ENCODE measurements around the gene FNDC1. TPM values are rescaled to one million over a fixed set of nuclear protein-coding genes. Genes with fewer than 3 reads are reported as not detected.
A peak's percentile ranks its signal among the peaks of the same experiment; 100 is the strongest.

The FNDC1 gene
- total RNA-seq, 2 donors from 2014 or later, result 0.52 TPM; not detected in 1

DNA sequence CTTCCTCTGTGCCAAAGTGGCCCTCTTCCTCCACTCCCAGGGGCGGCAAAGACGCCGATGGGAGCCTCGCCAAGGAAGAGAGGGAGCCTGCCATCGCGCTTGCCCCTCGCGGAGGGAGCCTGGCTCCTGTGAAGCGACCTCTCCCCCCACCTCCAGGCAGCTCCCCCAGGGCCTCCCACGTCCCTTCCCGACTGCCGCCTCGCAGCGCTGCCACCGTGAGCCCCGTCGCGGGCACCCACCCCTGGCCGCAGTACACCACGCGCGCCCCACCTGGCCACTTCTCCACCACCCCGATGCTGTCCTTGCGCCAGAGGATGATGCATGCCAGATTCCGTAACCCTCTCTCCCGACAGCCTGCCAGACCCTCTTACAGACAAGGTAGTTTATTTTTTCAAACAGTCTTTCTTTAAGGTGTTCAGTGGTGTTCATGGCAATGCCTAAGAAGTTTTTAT is 64.9 kb downstream of the FNDC1 start:
- Histone ChIP-seq H3K4me1 (peaks cover 14% of the 10 kb centered on the region), H3K9me3 (no peaks in the 10 kb centered on the region), H3K36me3 (replicated peaks in 1 of 2; ENCODE audit: insufficient read depth in 1 of 2, low read depth in 2 of 2) (no peaks in the 10 kb centered on the region), H3K27me3 (no peaks in the 10 kb centered on the region), H3K27ac (peak overlapping the region in 3 of 4 donors; percentile 9 to 49 (median 24)), H3K4me3 (peak overlapping the region in 1 of 2 donors; percentile 27)
- TF ChIP-seq, protein P1, sequence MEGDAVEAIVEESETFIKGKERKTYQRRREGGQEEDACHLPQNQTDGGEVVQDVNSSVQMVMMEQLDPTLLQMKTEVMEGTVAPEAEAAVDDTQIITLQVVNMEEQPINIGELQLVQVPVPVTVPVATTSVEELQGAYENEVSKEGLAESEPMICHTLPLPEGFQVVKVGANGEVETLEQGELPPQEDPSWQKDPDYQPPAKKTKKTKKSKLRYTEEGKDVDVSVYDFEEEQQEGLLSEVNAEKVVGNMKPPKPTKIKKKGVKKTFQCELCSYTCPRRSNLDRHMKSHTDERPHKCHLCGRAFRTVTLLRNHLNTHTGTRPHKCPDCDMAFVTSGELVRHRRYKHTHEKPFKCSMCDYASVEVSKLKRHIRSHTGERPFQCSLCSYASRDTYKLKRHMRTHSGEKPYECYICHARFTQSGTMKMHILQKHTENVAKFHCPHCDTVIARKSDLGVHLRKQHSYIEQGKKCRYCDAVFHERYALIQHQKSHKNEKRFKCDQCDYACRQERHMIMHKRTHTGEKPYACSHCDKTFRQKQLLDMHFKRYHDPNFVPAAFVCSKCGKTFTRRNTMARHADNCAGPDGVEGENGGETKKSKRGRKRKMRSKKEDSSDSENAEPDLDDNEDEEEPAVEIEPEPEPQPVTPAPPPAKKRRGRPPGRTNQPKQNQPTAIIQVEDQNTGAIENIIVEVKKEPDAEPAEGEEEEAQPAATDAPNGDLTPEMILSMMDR (IDR thresholded peaks at IDR 0.05), result no peak
- peak in 1 of 3 donors; percentile 14 for TF ChIP-seq POLR2A (IDR thresholded peaks at IDR 0.05)
- peak; percentile 57 for ATAC-seq
- peak in 2 of 4 donors; percentile 31 to 32 for DNase-seq
- intact Hi-C loops (cut with DNase I), result no loop called here
- WGBS, 2 donors, result 11% methylated on average over 9 to 26 of the region's 26 CpGs

DNA sequence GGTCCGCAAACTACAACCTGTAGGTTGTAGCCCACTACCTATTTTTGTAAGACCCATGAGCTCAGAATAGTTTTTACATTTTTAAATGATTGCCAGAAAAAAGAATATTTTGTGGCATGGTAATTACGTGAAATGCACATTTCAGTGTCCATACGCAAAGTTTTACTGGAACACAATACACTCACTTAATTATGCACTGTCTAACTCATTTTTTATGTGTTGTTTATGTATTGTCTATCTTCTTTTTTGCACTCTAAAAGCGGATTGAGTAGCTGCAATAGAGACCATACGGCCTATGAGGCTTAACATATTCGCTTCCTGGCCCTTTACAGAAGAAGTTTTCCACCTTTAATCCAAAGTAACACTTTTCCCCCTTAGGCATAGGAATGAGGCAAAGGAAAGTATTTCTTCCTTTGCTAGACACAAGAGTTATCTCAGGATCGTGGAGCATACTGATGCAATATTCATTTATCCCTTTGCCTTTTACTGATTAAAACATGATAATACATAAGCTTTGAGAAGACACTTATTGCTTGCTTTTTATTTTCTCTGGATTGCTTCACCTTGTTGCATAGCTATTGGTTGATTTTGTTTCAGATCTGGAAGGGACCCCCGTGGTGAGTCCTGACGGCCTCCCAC is 69.8 kb downstream of the FNDC1 start:
- Histone ChIP-seq H3K27ac (no peak overlapping the region), H3K9me3 (no peaks in the 10 kb centered on the region), H3K36me3 (replicated peaks in 1 of 2; ENCODE audit: insufficient read depth in 1 of 2, low read depth in 2 of 2) (no peaks in the 10 kb centered on the region), H3K4me1 (peaks cover 7% of the 10 kb centered on the region), H3K27me3 (no peaks in the 10 kb centered on the region), H3K4me3 (no peak overlapping the region)
- DNase-seq (no peak), ATAC-seq (no peak)
- intact Hi-C loops (cut with DNase I), result no loop called here
- WGBS, 2 donors, result 80 to 84% methylated on average over 9 of the region's 9 CpGs
- TF ChIP-seq, protein P1 (IDR thresholded peaks at IDR 0.05), result no peak
- TF ChIP-seq POLR2A (IDR thresholded peaks at IDR 0.05), result no peak

DNA sequence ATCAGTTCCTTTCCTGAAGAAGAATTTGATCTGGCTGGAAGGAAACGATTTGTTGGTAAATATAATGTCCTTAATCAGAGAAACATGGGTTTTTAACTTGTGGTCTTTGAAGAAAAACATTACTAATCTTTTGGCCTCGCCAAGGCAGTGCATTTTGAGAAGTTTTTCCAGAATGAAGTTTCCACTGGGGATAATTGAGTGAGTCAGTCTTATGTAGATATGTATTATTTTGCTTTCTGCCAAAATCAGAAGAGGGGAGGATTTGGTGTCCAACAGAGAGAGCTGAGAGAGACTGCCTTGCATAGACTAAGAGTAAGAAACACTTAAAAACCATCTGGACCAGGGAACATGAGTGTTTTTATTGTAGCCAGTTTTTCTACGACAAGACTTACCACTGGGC is 79.9 kb downstream of the FNDC1 start:
- TF ChIP-seq, protein P1 (IDR thresholded peaks at IDR 0.05), result no peak
- TF ChIP-seq POLR2A (IDR thresholded peaks at IDR 0.05), result no peak
- Histone ChIP-seq H3K27ac (no peak overlapping the region), H3K4me1 (no peaks in the 10 kb centered on the region), H3K27me3 (no peaks in the 10 kb centered on the region), H3K36me3 (replicated peaks in 1 of 2; ENCODE audit: insufficient read depth in 1 of 2, low read depth in 2 of 2) (no peaks in the 10 kb centered on the region), H3K9me3 (no peaks in the 10 kb centered on the region), H3K4me3 (no peak overlapping the region)
- no peak for DNase-seq
- intact Hi-C loops (cut with DNase I), result no loop called here
- no peak for ATAC-seq
- WGBS, 2 donors, result 69 to 77% methylated on average over 3 of the region's 3 CpGs

DNA sequence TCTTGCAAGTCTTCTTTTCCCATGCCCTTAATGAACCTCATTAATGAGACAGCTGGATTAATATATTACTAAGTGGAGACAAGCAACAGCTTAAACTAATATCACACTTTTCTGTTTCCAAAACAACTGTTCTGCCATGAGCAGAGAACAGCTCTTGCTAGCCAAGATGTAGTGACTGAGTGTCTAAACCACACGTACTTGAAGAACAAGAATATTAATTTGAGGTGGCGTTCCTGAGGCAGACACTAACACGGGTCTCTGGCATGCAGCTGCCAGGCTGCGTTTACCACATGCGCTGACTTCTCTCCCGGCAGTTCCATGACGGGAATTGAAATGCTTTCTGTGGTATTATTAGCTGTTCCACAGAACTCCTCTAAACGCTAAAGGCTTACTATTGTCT is 80.6 kb downstream of the FNDC1 start:
- H3K9me3 ChIP-seq, result no peaks in the 10 kb centered on the region
- ATAC-seq (no peak), DNase-seq (no peak)
- H3K4me1 ChIP-seq, result no peaks in the 10 kb centered on the region
- 41 to 49% methylated on average over 8 of the region's 8 CpGs for WGBS, 2 donors
- H3K27ac ChIP-seq, result no peak overlapping the region
- no peaks in the 10 kb centered on the region for H3K27me3 ChIP-seq
- TF ChIP-seq, protein P1 (IDR thresholded peaks at IDR 0.05), result no peak
- TF ChIP-seq POLR2A (IDR thresholded peaks at IDR 0.05), result no peak
- H3K36me3 ChIP-seq (replicated peaks in 1 of 2; ENCODE audit: insufficient read depth in 1 of 2, low read depth in 2 of 2), result no peaks in the 10 kb centered on the region
- H3K4me3 ChIP-seq, result no peak overlapping the region
- intact Hi-C loops (cut with DNase I), result no loop called here

DNA sequence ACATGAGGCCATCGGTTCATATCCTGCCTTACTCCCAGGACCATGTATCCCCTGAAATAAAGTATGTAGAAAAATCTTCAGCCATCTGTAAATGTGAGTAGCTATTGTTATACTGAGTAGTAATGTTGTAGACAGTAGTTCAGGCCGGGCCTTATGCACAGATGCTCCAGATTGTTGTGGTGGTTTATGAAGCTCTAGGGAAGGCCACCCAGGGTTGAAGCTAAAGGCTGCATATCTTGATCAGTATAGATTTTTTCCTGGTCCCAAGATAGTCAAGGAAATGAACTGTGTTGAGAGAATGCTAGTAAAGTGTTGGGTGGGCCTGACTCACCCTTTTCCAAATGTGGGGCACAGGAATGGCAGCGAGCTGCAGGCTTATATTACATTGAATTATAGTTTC is 81.4 kb downstream of the FNDC1 start:
- ATAC-seq (no peak), DNase-seq (no peak)
- Histone ChIP-seq H3K27ac (no peak overlapping the region), H3K4me3 (no peak overlapping the region), H3K27me3 (no peaks in the 10 kb centered on the region), H3K9me3 (no peaks in the 10 kb centered on the region), H3K4me1 (no peaks in the 10 kb centered on the region), H3K36me3 (replicated peaks in 1 of 2; ENCODE audit: insufficient read depth in 1 of 2, low read depth in 2 of 2) (no peaks in the 10 kb centered on the region)
- WGBS, 2 donors, result 87 to 94% methylated on average over 3 of the region's 3 CpGs
- intact Hi-C loops (cut with DNase I), result no loop called here
- TF ChIP-seq, protein P1 (IDR thresholded peaks at IDR 0.05), result no peak
- TF ChIP-seq POLR2A (IDR thresholded peaks at IDR 0.05), result no peak
